HG02884 (cell line): Measurements from ENCODE around the gene ITGB8.

Experiments
- ATAC-seq: cut with Tn5 transposase; IDR thresholded peaks from one replicate; pipeline ENCODE4 v1.9.1; 2021; ENCODE audit warnings: mild to moderate bottlenecking, moderate library complexity; ENCODE audit not compliant: unreplicated experiment

The ITGB8 gene

GRCh38 chr7:20409961-20410360 is 79.3 kb downstream of the ITGB8 start:
- ATAC-seq, result no peak

- ATAC-seq, result no peak
Observed at GRCh38 chr7:20411372-20411771, 80.7 kb downstream of the ITGB8 start.

- no peak for ATAC-seq
Observed at GRCh38 chr7:20412032-20412431, 81.3 kb downstream of the ITGB8 start.

GRCh38 chr7:20417260-20417659 is 86.6 kb downstream of the ITGB8 start:
- ATAC-seq, result no peak

- ATAC-seq, result no peak
Observed at GRCh38 chr7:20417675-20418382, 87.1 kb downstream of the ITGB8 start.

GRCh38 chr7:20424500-20424899 is 93.8 kb downstream of the ITGB8 start:
- ATAC-seq, result no peak

- no peak for ATAC-seq
Observed at GRCh38 chr7:20430664-20431063, 100.0 kb downstream of the ITGB8 start.

GRCh38 chr7:20431146-20431545 is 100.4 kb downstream of the ITGB8 start:
- ATAC-seq, result no peak

GRCh38 chr7:20432071-20432470 is 101.4 kb downstream of the ITGB8 start:
- no peak for ATAC-seq

GRCh38 chr7:20435305-20435704 is 104.6 kb downstream of the ITGB8 start:
- ATAC-seq, result no peak

- ATAC-seq, result no peak
Observed at GRCh38 chr7:20438248-20438647, 107.5 kb downstream of the ITGB8 start.

GRCh38 chr7:20438694-20439376 is 108.1 kb downstream of the ITGB8 start:
- peak; percentile 87 for ATAC-seq

GRCh38 chr7:20439416-20440185 is 108.9 kb downstream of the ITGB8 start:
- no peak for ATAC-seq

GRCh38 chr7:20440472-20441105 is 109.9 kb downstream of the ITGB8 start:
- no peak for ATAC-seq

- ATAC-seq, result no peak
Observed at GRCh38 chr7:20441346-20441745, 110.6 kb downstream of the ITGB8 start.

GRCh38 chr7:20441991-20442441 is 111.3 kb downstream of the ITGB8 start:
- ATAC-seq, result no peak

GRCh38 chr7:20442951-20443350 is 112.3 kb downstream of the ITGB8 start:
- ATAC-seq, result no peak

GRCh38 chr7:20444030-20444800 is 113.5 kb downstream of the ITGB8 start:
- no peak for ATAC-seq

GRCh38 chr7:20447021-20447650 is 116.4 kb downstream of the ITGB8 start:
- peak; percentile 92 for ATAC-seq

- ATAC-seq, result no peak
Observed at GRCh38 chr7:20449176-20449575, 118.5 kb downstream of the ITGB8 start.
